HG03175 (cell line): ENCODE measurements around the gene P4HB.

Experiments
- ATAC-seq: cut with Tn5 transposase; IDR thresholded peaks from one replicate; pipeline ENCODE4 v1.9.1; 2021; ENCODE audit warnings: mild to moderate bottlenecking, moderate library complexity; ENCODE audit not compliant: unreplicated experiment

P4HB gene

GRCh38 chr17:81794509-81794908 is 65.8 kb downstream of the P4HB start:
- no peak for ATAC-seq

- ATAC-seq, result no peak
These were observed 66.3 kb downstream of the P4HB start for GRCh38 chr17:81794074-81794476.
